WTC11 (cell line): Measurements from ENCODE around the gene ELOVL7. TPM values are rescaled to one million over a fixed set of nuclear protein-coding genes. Genes with fewer than 3 reads are reported as not detected.

Experiments used
- ATAC-seq: fragments of 200-7000 bp; cut with Tn5 transposase; 2 replicates; pipeline ENCODE4 v1.10.0; 2021; ENCODE audit warnings: mild to moderate bottlenecking, moderate library complexity
- CTCF ChIA-PET: fragments of 300-600 bp; sonication (Branson Sonifier 250); formaldehyde crosslinking; loops from one replicate; lab custom pipeline; 2021; ENCODE audit warnings: antibody characterized with exemption; lab: Charles Lee
- POLR2A ChIA-PET: fragments of 350-600 bp; sonication (Branson Sonifier 250); formaldehyde crosslinking; loops from one replicate; lab custom pipeline; 2021; ENCODE audit warnings: antibody characterized with exemption; lab: Charles Lee
- DNase-seq: peaks from one replicate; pipeline ENCODE4 v3.0.0; 2021; ENCODE audit warnings: low spot score
- H3K27ac Mint-ChIP-seq: 2 replicates; pipeline ENCODE4 v1.8.0; 2021; ENCODE audit warnings: mixed read lengths
- H3K27me3 Mint-ChIP-seq: 2 replicates; pipeline ENCODE4 v1.8.0; 2021; ENCODE audit warnings: low read depth, mild to moderate bottlenecking, moderate library complexity, mixed read lengths
- H3K36me3 Mint-ChIP-seq: 2 replicates; pipeline ENCODE4 v1.8.0; 2021; ENCODE audit warnings: mixed read lengths
- H3K4me1 Mint-ChIP-seq: 2 replicates; pipeline ENCODE4 v1.8.0; 2022; ENCODE audit warnings: mixed read lengths
- H3K4me3 Mint-ChIP-seq: 2 replicates; pipeline ENCODE4 v1.8.0; 2021; ENCODE audit warnings: mild to moderate bottlenecking, moderate library complexity, mixed read lengths
- H3K9me3 Mint-ChIP-seq: 2 replicates; pipeline ENCODE4 v1.8.0; 2021; ENCODE audit warnings: mixed read lengths
- ATF3 ChIP-seq: sonication (generic); formaldehyde crosslinking; conservative IDR thresholded peaks from 2 replicates; pipeline ENCODE4 v1.8.1; 2022; ENCODE audit warnings: mild to moderate bottlenecking, missing genetic modification reagents
- CREB1 ChIP-seq: sonication (generic); formaldehyde crosslinking; IDR thresholded peaks from 2 replicates; pipeline ENCODE4 v1.8.0; 2023; ENCODE audit warnings: mild to moderate bottlenecking, missing genetic modification reagents
- ERG ChIP-seq: fragments of 250-450 bp; sonication (Bioruptor Pico); IDR thresholded peaks from 2 replicates; pipeline ENCODE4 v1.8.0; 2021; ENCODE audit warnings: mild to moderate bottlenecking
- ESRRA ChIP-seq: sonication (generic); formaldehyde crosslinking; IDR thresholded peaks from 2 replicates; pipeline ENCODE4 v1.8.1; 2022; ENCODE audit warnings: mild to moderate bottlenecking, missing genetic modification reagents, borderline replicate concordance
- FOXK1 ChIP-seq: sonication (generic); formaldehyde crosslinking; IDR thresholded peaks from 2 replicates; pipeline ENCODE4 v1.8.0; 2022; ENCODE audit warnings: mild to moderate bottlenecking, moderate library complexity, missing genetic modification reagents
- GABPB1 ChIP-seq: sonication (generic); formaldehyde crosslinking; IDR thresholded peaks from 2 replicates; pipeline ENCODE4 v1.8.1; 2023; ENCODE audit warnings: mild to moderate bottlenecking, missing genetic modification reagents
- GRHL2 ChIP-seq: fragments of 250-450 bp; sonication (Bioruptor Pico); IDR thresholded peaks from 2 replicates; pipeline ENCODE4 v1.8.0; 2022; ENCODE audit warnings: mild to moderate bottlenecking, moderate library complexity; ENCODE audit not compliant: insufficient replicate concordance, severe bottlenecking
- IRF1 ChIP-seq: sonication (generic); formaldehyde crosslinking; IDR thresholded peaks from 2 replicates; pipeline ENCODE4 v1.8.0; 2023; ENCODE audit warnings: missing genetic modification reagents
- JAZF1 ChIP-seq: fragments of 250-450 bp; sonication (Bioruptor Pico); IDR thresholded peaks from 2 replicates; pipeline ENCODE4 v1.9.0; 2021; ENCODE audit warnings: moderate library complexity, mild to moderate bottlenecking, inconsistent platforms
- MAX ChIP-seq: sonication (generic); formaldehyde crosslinking; IDR thresholded peaks from 2 replicates; pipeline ENCODE4 v1.8.0; 2022; ENCODE audit warnings: mild to moderate bottlenecking, missing genetic modification reagents
- MLX ChIP-seq: sonication (generic); formaldehyde crosslinking; IDR thresholded peaks from 2 replicates; pipeline ENCODE4 v1.8.1; 2023; ENCODE audit warnings: mild to moderate bottlenecking, missing genetic modification reagents, moderate library complexity
- NFYB ChIP-seq: sonication (generic); formaldehyde crosslinking; conservative IDR thresholded peaks from 2 replicates; pipeline ENCODE4 v1.8.0; 2022; ENCODE audit warnings: low read depth, missing genetic modification reagents
- NR2C2 ChIP-seq: sonication (generic); formaldehyde crosslinking; IDR thresholded peaks from 2 replicates; pipeline ENCODE4 v1.8.0; 2022; ENCODE audit warnings: mild to moderate bottlenecking, missing genetic modification reagents
- SP1 ChIP-seq: sonication (generic); formaldehyde crosslinking; conservative IDR thresholded peaks from 2 replicates; pipeline ENCODE4 v1.8.1; 2022; ENCODE audit warnings: missing genetic modification reagents
- TCF7 ChIP-seq: sonication (generic); formaldehyde crosslinking; IDR thresholded peaks from 2 replicates; pipeline ENCODE4 v1.8.0; 2022; ENCODE audit warnings: mild to moderate bottlenecking, low read depth, missing genetic modification reagents, moderate library complexity
- TEAD1 ChIP-seq: sonication (generic); formaldehyde crosslinking; IDR thresholded peaks from 2 replicates; pipeline ENCODE4 v1.8.0; 2022; ENCODE audit warnings: mild to moderate bottlenecking, missing genetic modification reagents
- ZNF281 ChIP-seq: sonication (generic); formaldehyde crosslinking; IDR thresholded peaks from 2 replicates; pipeline ENCODE4 v1.8.0; 2023; ENCODE audit warnings: mild to moderate bottlenecking, missing genetic modification reagents
- ZNF317 ChIP-seq: sonication (generic); formaldehyde crosslinking; IDR thresholded peaks from 2 replicates; pipeline ENCODE4 v1.8.1; 2023; ENCODE audit warnings: low read depth, mild to moderate bottlenecking, moderate library complexity, missing genetic modification reagents, borderline replicate concordance
- ZNF512 ChIP-seq: sonication (generic); formaldehyde crosslinking; IDR thresholded peaks from 2 replicates; pipeline ENCODE4 v1.8.1; 2022; ENCODE audit warnings: missing genetic modification reagents, borderline replicate concordance
- ZSCAN18 ChIP-seq: fragments of 250-450 bp; sonication (Bioruptor Pico); IDR thresholded peaks from 2 replicates; pipeline ENCODE4 v2.1.2; 2022; ENCODE audit warnings: mild to moderate bottlenecking, moderate library complexity
- total RNA-seq: library from RNA; stranded (reverse); gene quantifications from 3 replicates; pipeline ENCODE4 v1.2.3, GENCODE V29; 2021

The ELOVL7 gene
- total RNA-seq, 1 experiment from 2014 or later = 7.1 TPM

- TF ChIP-seq ERG (CRISPR knock-in tag) (peak; percentile 30; the same call in 1 of the 2 replicates), MAX (no peak), NFYB (no peak), ZNF281 (CRISPR knock-in tag) (no peak), JAZF1 (CRISPR knock-in tag) (no peak), CREB1 (CRISPR knock-in tag) (no peak), ZSCAN18 (CRISPR knock-in tag) (no peak), FOXK1 (CRISPR knock-in tag) (no peak), ESRRA (CRISPR knock-in tag) (no peak), TCF7 (CRISPR knock-in tag) (no peak), SP1 (CRISPR knock-in tag) (peak; percentile 79), MLX (no peak), NR2C2 (CRISPR knock-in tag) (no peak), IRF1 (CRISPR knock-in tag) (no peak), GRHL2 (no peak), ATF3 (CRISPR knock-in tag) (no peak)
These were observed at the start of gene ELOVL7 (continued) for GRCh38 chr5:60843936-60844905.

GRCh38 chr5:60893521-60893920 lies 49.5 kb upstream of the ELOVL7 start:
- Mint-ChIP-seq H3K4me1 (peaks cover 14% of the 10 kb centered on the region), H3K9me3 (peaks cover 18% of the 10 kb centered on the region), H3K4me3 (no peak overlapping the region), H3K27ac (no peak overlapping the region), H3K27me3 (no peaks in the 10 kb centered on the region), H3K36me3 (peaks cover 43% of the 10 kb centered on the region)
- ChIA-PET CTCF (no interaction called here), POLR2A (no interaction called here)
- no peak for DNase-seq
- no peak for ATAC-seq
- TF ChIP-seq GABPB1 (no peak), ZNF512 (CRISPR knock-in tag) (no peak), ZNF317 (CRISPR knock-in tag) (no peak), TEAD1 (CRISPR knock-in tag) (no peak)
